Measurements from ENCODE around the gene TMEM35B. TPM values are rescaled to one million over a fixed set of nuclear protein-coding genes. Genes with fewer than 3 reads are reported as not detected.
"Not testable (repeated sequence)": the region's sequence is repeated elsewhere in the genome, so short reads cannot be mapped to it uniquely, and the experiment has no call there.

The TMEM35B gene
- total and polyA plus RNA-seq, 9 donors = 16.3 to 25.9 (median 21.0) TPM

- Histone ChIP-seq H3K36me3 (ENCODE audit: control insufficient read depth, insufficient read depth, low read length) (peaks cover 35% of the 10 kb centered on the region), H3K27ac (ENCODE audit: low read length) (no peak overlapping the region), H3K4me3 (ENCODE audit: low read length) (no peak overlapping the region), H3K27me3 (ENCODE audit: control insufficient read depth, insufficient read depth, low read length) (no peaks in the 10 kb centered on the region), H3K9me3 (replicated peaks; ENCODE audit: control insufficient read depth, low read depth, low read length) (no peaks in the 10 kb centered on the region), H3K4me1 (ENCODE audit: control insufficient read depth, insufficient read depth, low read length) (no peaks in the 10 kb centered on the region)
- WGBS (ENCODE audit: insufficient coverage) = no CpG with 5 or more reads among the region's 3 CpGs
- DNase-seq = no peak
Observed at GRCh38 chr1:35005711-35006110, 20.6 kb upstream of the TMEM35B start.

- no peaks in the 10 kb centered on the region for H3K9me3 ChIP-seq (replicated peaks; ENCODE audit: control insufficient read depth, low read depth, low read length)
- 80% methylated on average over 1 of the region's 3 CpGs for WGBS (ENCODE audit: insufficient coverage)
- no peak for DNase-seq
- H3K27ac ChIP-seq (ENCODE audit: low read length) = no peak overlapping the region
- H3K4me1 ChIP-seq (ENCODE audit: control insufficient read depth, insufficient read depth, low read length) = no peaks in the 10 kb centered on the region
- no peaks in the 10 kb centered on the region for H3K27me3 ChIP-seq (ENCODE audit: control insufficient read depth, insufficient read depth, low read length)
- no peak overlapping the region for H3K4me3 ChIP-seq (ENCODE audit: low read length)
- H3K36me3 ChIP-seq (ENCODE audit: control insufficient read depth, insufficient read depth, low read length) = peaks cover 27% of the 10 kb centered on the region
Observed at GRCh38 chr1:35001743-35002142, 16.6 kb upstream of the TMEM35B start.

GRCh38 chr1:34994878-34995277 lies 9.7 kb upstream of the TMEM35B start:
- Histone ChIP-seq H3K36me3 (ENCODE audit: control insufficient read depth, insufficient read depth, low read length) (peaks cover 10% of the 10 kb centered on the region), H3K27me3 (ENCODE audit: control insufficient read depth, insufficient read depth, low read length) (no peaks in the 10 kb centered on the region), H3K27ac (ENCODE audit: low read length) (no peak overlapping the region), H3K4me1 (ENCODE audit: control insufficient read depth, insufficient read depth, low read length) (no peaks in the 10 kb centered on the region), H3K9me3 (replicated peaks; ENCODE audit: control insufficient read depth, low read depth, low read length) (no peaks in the 10 kb centered on the region), H3K4me3 (ENCODE audit: low read length) (no peak overlapping the region)
- no peak for DNase-seq
- whole genome bisulfite sequencing (ENCODE audit: insufficient coverage) = no CpG with 5 or more reads among the region's 5 CpGs

GRCh38 chr1:34988581-34988980 lies 3.4 kb upstream of the TMEM35B start:
- Histone ChIP-seq H3K27me3 (ENCODE audit: control insufficient read depth, insufficient read depth, low read length) (no peaks in the 10 kb centered on the region), H3K4me3 (ENCODE audit: low read length) (no peak overlapping the region), H3K27ac (ENCODE audit: low read length) (no peak overlapping the region), H3K36me3 (ENCODE audit: control insufficient read depth, insufficient read depth, low read length) (peaks cover 5% of the 10 kb centered on the region), H3K4me1 (ENCODE audit: control insufficient read depth, insufficient read depth, low read length) (peaks cover 13% of the 10 kb centered on the region), H3K9me3 (replicated peaks; ENCODE audit: control insufficient read depth, low read depth, low read length) (no peaks in the 10 kb centered on the region)
- no peak for DNase-seq

GRCh38 chr1:34988147-34988546 lies 3.0 kb upstream of the TMEM35B start:
- no peaks in the 10 kb centered on the region for H3K9me3 ChIP-seq (replicated peaks; ENCODE audit: control insufficient read depth, low read depth, low read length)
- no peak overlapping the region for H3K4me3 ChIP-seq (ENCODE audit: low read length)
- H3K27ac ChIP-seq (ENCODE audit: low read length) = no peak overlapping the region
- no CpG with 5 or more reads among the region's 2 CpGs for WGBS (ENCODE audit: insufficient coverage)
- peaks cover 16% of the 10 kb centered on the region for H3K4me1 ChIP-seq (ENCODE audit: control insufficient read depth, insufficient read depth, low read length)
- H3K36me3 ChIP-seq (ENCODE audit: control insufficient read depth, insufficient read depth, low read length) = peaks cover 5% of the 10 kb centered on the region
- no peak for DNase-seq
- H3K27me3 ChIP-seq (ENCODE audit: control insufficient read depth, insufficient read depth, low read length) = no peaks in the 10 kb centered on the region

GRCh38 chr1:34987018-34987417 lies 1.9 kb upstream of the TMEM35B start:
- DNase-seq = no peak
- H3K27me3 ChIP-seq (ENCODE audit: control insufficient read depth, insufficient read depth, low read length) = no peaks in the 10 kb centered on the region
- H3K9me3 ChIP-seq (replicated peaks; ENCODE audit: control insufficient read depth, low read depth, low read length) = no peaks in the 10 kb centered on the region
- no peak overlapping the region for H3K4me3 ChIP-seq (ENCODE audit: low read length)
- peaks cover 7% of the 10 kb centered on the region for H3K36me3 ChIP-seq (ENCODE audit: control insufficient read depth, insufficient read depth, low read length)
- peaks cover 24% of the 10 kb centered on the region for H3K4me1 ChIP-seq (ENCODE audit: control insufficient read depth, insufficient read depth, low read length)
- H3K27ac ChIP-seq (ENCODE audit: low read length) = no peak overlapping the region
- WGBS (ENCODE audit: insufficient coverage) = 94% methylated on average over 2 of the region's 2 CpGs

- Histone ChIP-seq H3K36me3 (ENCODE audit: control insufficient read depth, insufficient read depth, low read length) (peaks cover 15% of the 10 kb centered on the region), H3K27ac (ENCODE audit: low read length) (peak overlapping the region; percentile 90), H3K4me1 (ENCODE audit: control insufficient read depth, insufficient read depth, low read length) (peaks cover 24% of the 10 kb centered on the region), H3K4me3 (ENCODE audit: low read length) (peak overlapping the region; percentile 80)
- not testable (repeated sequence) for H3K27me3 ChIP-seq (ENCODE audit: control insufficient read depth, insufficient read depth, low read length); H3K9me3 ChIP-seq (replicated peaks; ENCODE audit: control insufficient read depth, low read depth, low read length); DNase-seq
- no CpG with 5 or more reads among the region's 3 CpGs for WGBS (ENCODE audit: insufficient coverage)
Observed at GRCh38 chr1:34985609-34985904, 410 bp upstream of the TMEM35B start.

- peak overlapping the region; percentile 80 for H3K4me3 ChIP-seq (ENCODE audit: low read length)
- H3K36me3 ChIP-seq (ENCODE audit: control insufficient read depth, insufficient read depth, low read length) = peaks cover 10% of the 10 kb centered on the region
- no peak for DNase-seq
- peaks cover 25% of the 10 kb centered on the region for H3K4me1 ChIP-seq (ENCODE audit: control insufficient read depth, insufficient read depth, low read length)
- H3K27ac ChIP-seq (ENCODE audit: low read length) = peak overlapping the region; percentile 90
- no peaks in the 10 kb centered on the region for H3K27me3 ChIP-seq (ENCODE audit: control insufficient read depth, insufficient read depth, low read length)
- 0% methylated on average over 1 of the region's 4 CpGs for WGBS (ENCODE audit: insufficient coverage)
- no peaks in the 10 kb centered on the region for H3K9me3 ChIP-seq (replicated peaks; ENCODE audit: control insufficient read depth, low read depth, low read length)
Observed at GRCh38 chr1:34984435-34984792, 733 bp downstream of the TMEM35B start.

- Histone ChIP-seq H3K27me3 (ENCODE audit: control insufficient read depth, insufficient read depth, low read length) (no peaks in the 10 kb centered on the region), H3K4me1 (ENCODE audit: control insufficient read depth, insufficient read depth, low read length) (peaks cover 31% of the 10 kb centered on the region), H3K9me3 (replicated peaks; ENCODE audit: control insufficient read depth, low read depth, low read length) (no peaks in the 10 kb centered on the region), H3K36me3 (ENCODE audit: control insufficient read depth, insufficient read depth, low read length) (peaks cover 10% of the 10 kb centered on the region), H3K27ac (ENCODE audit: low read length) (peak overlapping the region; percentile 90), H3K4me3 (ENCODE audit: low read length) (peak overlapping the region; percentile 80)
- DNase-seq = no peak
- 38% methylated on average over 3 of the region's 4 CpGs for WGBS (ENCODE audit: insufficient coverage)
Observed at GRCh38 chr1:34983700-34984355, 1.3 kb downstream of the TMEM35B start.

- Histone ChIP-seq H3K36me3 (ENCODE audit: control insufficient read depth, insufficient read depth, low read length) (peaks cover 10% of the 10 kb centered on the region), H3K4me1 (ENCODE audit: control insufficient read depth, insufficient read depth, low read length) (peaks cover 36% of the 10 kb centered on the region), H3K9me3 (replicated peaks; ENCODE audit: control insufficient read depth, low read depth, low read length) (no peaks in the 10 kb centered on the region), H3K27ac (ENCODE audit: low read length) (peak overlapping the region; percentile 20), H3K27me3 (ENCODE audit: control insufficient read depth, insufficient read depth, low read length) (no peaks in the 10 kb centered on the region), H3K4me3 (ENCODE audit: low read length) (no peak overlapping the region)
- WGBS (ENCODE audit: insufficient coverage) = 100% methylated on average over 2 of the region's 5 CpGs
- DNase-seq = peak; percentile 32
Observed at GRCh38 chr1:34982820-34983376, 2.2 kb downstream of the TMEM35B start.

GRCh38 chr1:34980715-34981114 lies 4.4 kb downstream of the TMEM35B start:
- no peak for DNase-seq
- Histone ChIP-seq H3K4me3 (ENCODE audit: low read length) (no peak overlapping the region), H3K36me3 (ENCODE audit: control insufficient read depth, insufficient read depth, low read length) (peaks cover 13% of the 10 kb centered on the region), H3K9me3 (replicated peaks; ENCODE audit: control insufficient read depth, low read depth, low read length) (no peaks in the 10 kb centered on the region), H3K27me3 (ENCODE audit: control insufficient read depth, insufficient read depth, low read length) (no peaks in the 10 kb centered on the region), H3K4me1 (ENCODE audit: control insufficient read depth, insufficient read depth, low read length) (peaks cover 34% of the 10 kb centered on the region), H3K27ac (ENCODE audit: low read length) (no peak overlapping the region)
- WGBS (ENCODE audit: insufficient coverage) = 57% methylated on average over 1 of the region's 2 CpGs
